GM18505 (cell line): Measurements from ENCODE around the gene SERPINA3.

Experiments used
- ATAC-seq: cut with Tn5 transposase; IDR thresholded peaks from one replicate; pipeline ENCODE4 v1.9.1; 2021; ENCODE audit not compliant: unreplicated experiment
- POLR2A ChIP-seq: IDR thresholded peaks from 4 replicates; pipeline ENCODE4 v1.6.1; 2011; ENCODE audit warnings: borderline replicate concordance; ENCODE audit not compliant: insufficient read depth, insufficient read length; ENCODE audit errors: extremely low read depth

The SERPINA3 gene

GRCh38 chr14:94613720-94614644 is 1.8 kb downstream of the SERPINA3 start:
- TF ChIP-seq POLR2A = no peak
- no peak for ATAC-seq

GRCh38 chr14:94614802-94615201 is 2.6 kb downstream of the SERPINA3 start:
- no peak for TF ChIP-seq POLR2A
- no peak for ATAC-seq

GRCh38 chr14:94615254-94615653 is 3.1 kb downstream of the SERPINA3 start:
- no peak for TF ChIP-seq POLR2A
- ATAC-seq = no peak

GRCh38 chr14:94615823-94616570 is 3.8 kb downstream of the SERPINA3 start:
- no peak for ATAC-seq
- no peak for TF ChIP-seq POLR2A

DNA sequence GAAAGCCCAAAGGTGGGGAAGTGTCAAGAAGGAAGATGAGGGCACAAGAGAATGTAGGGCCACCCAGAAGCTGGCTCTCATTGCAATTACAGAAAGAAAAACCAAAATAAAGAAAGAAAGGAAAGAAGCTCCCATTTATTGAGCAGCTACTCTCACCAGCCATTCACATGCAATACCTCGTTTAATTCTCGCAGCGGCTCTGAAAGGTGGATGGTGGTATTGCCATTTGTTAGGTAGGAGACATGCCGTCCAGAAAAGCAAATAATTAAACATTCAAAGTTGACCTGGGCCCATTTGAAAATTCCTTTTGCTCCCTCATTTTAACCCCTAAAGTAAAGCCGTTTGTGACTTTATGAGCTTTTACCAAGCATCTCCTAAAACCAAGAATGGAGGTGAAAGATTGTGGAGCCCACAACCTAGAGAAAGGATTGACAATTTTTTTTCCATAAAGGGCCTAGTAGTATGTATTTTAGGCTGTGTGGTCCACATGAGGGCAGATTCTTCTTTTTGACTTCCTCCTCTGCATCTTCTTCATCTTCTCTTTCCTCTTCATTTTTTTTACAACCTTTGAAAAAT is 5.3 kb downstream of the SERPINA3 start:
- TF ChIP-seq POLR2A = no peak
- ATAC-seq = no peak

DNA sequence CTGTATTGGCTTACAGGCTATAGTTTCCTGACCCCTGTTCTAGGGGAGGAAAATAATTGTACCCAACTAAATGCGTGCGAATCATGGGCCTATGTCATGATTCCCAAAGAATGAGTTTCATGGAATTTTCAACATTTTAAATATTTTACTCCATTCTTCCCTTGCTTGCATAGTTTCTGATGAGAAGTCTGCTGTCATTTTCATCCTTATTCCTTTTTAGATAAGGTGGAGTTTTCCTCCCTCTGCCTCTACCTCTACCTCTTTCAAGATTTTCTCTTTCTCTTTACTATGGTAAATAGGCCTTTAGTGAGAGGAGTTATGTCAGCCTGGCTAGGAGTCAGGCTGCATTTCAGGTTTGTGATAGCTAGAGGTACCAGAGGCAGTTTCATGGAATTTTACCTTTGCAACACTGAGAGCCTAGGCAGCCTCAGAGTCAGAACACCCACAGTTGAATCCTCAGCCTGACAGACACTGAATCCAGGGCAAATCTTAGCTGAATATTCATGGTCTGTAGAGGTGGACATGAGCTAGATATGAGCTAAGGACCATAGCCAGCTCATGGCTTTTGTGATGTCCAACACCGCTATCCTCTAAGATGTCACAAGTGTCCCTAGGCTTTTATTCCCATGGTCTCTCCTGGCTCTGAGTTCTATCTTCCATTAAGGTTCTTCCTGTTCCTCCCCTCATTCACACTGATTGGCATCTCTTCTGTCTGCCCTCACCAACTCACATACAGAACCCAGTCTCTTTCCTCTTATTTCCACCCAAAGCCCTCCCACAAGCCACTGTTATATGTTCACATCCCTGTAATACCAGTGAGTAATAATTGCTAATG is 6.0 kb downstream of the SERPINA3 start:
- no peak for ATAC-seq
- no peak for TF ChIP-seq POLR2A

DNA sequence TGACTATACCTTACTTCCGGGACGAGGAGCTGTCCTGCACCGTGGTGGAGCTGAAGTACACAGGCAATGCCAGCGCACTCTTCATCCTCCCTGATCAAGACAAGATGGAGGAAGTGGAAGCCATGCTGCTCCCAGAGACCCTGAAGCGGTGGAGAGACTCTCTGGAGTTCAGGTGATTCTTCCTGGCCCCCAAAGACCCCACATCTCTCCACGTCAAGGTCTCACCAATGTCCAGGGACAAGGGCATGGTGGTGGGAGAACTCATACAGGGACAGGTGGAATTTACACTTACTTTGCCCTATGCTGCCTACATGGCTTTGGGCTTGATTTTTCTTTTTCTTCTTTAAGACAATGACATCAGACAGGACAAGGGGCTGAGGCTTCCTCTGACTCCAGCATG is 7.1 kb downstream of the SERPINA3 start:
- no peak for ATAC-seq
- TF ChIP-seq POLR2A = no peak

GRCh38 chr14:94620597-94620996 is 8.4 kb downstream of the SERPINA3 start:
- no peak for TF ChIP-seq POLR2A
- ATAC-seq = no peak

- no peak for ATAC-seq
- TF ChIP-seq POLR2A = no peak
Measured at GRCh38 chr14:94621358-94622134, 9.4 kb downstream of the SERPINA3 start.

- no peak for ATAC-seq
- TF ChIP-seq POLR2A = no peak
Measured at GRCh38 chr14:94622653-94623421, 10.6 kb downstream of the SERPINA3 start.

DNA sequence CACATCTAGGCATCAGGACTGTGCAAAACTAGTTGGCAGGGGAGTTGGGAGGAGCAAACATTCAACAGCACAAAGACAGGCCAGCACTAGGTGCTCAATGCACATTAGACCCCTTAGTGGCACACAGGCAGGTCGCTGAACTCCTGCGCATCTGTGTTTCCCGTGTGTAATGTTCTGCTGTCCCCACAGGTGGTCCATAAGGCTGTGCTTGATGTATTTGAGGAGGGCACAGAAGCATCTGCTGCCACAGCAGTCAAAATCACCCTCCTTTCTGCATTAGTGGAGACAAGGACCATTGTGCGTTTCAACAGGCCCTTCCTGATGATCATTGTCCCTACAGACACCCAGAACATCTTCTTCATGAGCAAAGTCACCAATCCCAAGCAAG is 11.2 kb downstream of the SERPINA3 start:
- ATAC-seq = no peak

More for the DNA sequence above, 11.2 kb downstream of the SERPINA3 start:
- no peak for TF ChIP-seq POLR2A
